ENCODE results near the gene PRIMA1.

The PRIMA1 gene

GRCh38 chr14:93708800-93709199 is 79.5 kb downstream of the PRIMA1 start:
- DNase-seq, result no peak

DNA sequence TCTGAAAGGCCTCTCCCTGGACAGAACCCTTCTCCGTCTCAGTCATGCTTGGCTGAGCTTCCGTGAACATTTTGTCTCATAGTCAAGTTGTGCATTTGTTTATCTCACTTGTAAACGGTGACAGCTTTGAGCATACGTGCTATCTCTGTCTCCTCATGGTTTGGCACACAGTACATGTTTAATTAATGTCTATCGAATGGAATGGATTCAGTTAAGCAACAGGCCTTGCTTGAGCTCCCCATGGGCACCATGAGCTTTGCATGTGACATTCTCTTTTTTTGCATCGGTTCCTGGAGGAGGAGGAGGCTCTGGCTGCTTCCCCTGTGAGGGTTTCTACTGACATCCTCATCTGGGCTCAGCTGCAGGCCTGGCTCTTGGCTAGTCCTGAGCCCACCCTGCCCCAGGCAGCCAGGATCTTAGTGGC is 80.0 kb downstream of the PRIMA1 start:
- no peak for DNase-seq

- DNase-seq, result no peak
Measured at GRCh38 chr14:93707475-93707874, 80.8 kb downstream of the PRIMA1 start.

- DNase-seq, result no peak
Measured at GRCh38 chr14:93706360-93706955, 81.8 kb downstream of the PRIMA1 start.

GRCh38 chr14:93705513-93706156 is 82.7 kb downstream of the PRIMA1 start:
- DNase-seq, result no peak

DNA sequence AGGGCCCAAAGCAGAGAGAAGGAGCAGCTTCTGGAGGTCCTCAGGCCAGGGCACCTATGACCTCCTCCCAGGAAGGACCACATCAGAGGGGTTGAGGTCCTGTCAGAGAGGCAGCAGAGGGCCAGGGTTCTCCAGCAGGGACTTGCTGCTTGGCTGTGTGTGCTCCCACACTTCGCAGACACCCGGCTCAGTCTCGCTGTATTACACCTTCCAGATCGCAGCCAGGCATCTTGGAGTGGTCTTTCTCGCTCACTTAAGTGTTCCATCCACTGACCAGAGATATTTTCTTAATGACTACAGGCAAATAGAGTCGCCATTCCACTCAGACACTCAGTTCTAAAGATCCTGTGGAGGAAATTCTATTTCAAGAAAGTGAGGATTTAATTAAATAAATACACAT is 84.3 kb downstream of the PRIMA1 start:
- no peak for DNase-seq

DNA sequence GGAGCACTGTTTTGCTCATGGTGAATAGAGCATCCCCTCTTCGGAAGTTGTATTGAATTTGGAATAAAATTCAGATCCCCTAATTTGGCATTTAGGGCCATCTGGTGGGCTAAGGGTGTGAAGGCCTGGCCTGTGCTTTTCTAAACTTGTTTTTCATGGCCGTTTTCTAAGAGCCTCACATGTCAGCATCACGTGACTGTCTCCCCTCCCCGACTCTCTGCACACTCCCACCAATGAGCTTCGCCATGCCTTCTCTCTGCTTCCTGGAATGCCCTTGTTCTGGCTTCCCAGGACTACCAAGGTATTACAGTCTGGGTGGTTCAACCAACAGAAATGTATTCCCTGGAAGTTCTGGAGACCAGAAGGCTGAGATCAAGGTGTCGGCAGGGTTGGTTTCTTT is 85.3 kb downstream of the PRIMA1 start:
- no peak for DNase-seq

GRCh38 chr14:93701562-93701961 is 86.7 kb downstream of the PRIMA1 start:
- DNase-seq, result no peak

- no peak for DNase-seq
Measured at GRCh38 chr14:93700928-93701327, 87.4 kb downstream of the PRIMA1 start.

DNA sequence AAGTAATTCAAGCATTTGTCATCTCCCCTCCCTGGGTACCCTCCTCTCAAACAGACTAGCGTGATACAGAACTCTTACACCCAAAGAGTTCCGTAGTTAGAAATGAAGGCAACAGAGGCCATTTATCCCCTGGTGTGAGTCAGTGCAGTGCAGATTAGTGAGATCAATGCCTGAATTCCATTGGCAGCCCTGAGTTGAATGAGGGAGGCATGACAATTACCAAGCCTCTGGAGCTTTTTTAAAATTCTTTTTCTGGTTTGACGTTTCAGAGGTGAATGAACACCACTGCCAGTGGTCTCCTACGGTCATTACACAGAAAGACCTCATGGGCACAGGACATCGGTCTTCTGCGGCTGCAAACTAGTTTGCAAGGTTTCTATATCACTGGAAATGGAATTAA is 94.4 kb downstream of the PRIMA1 start:
- no peak for DNase-seq

GRCh38 chr14:93691042-93691780 is 97.1 kb downstream of the PRIMA1 start:
- no peak for DNase-seq

- no peak for DNase-seq
Measured at GRCh38 chr14:93690146-93690545, 98.1 kb downstream of the PRIMA1 start.

- no peak for DNase-seq
Measured at GRCh38 chr14:93688820-93689219, 99.5 kb downstream of the PRIMA1 start.

GRCh38 chr14:93688239-93688666 is 100.0 kb downstream of the PRIMA1 start:
- DNase-seq, result no peak

GRCh38 chr14:93686268-93686667 is 102.0 kb downstream of the PRIMA1 start:
- no peak for DNase-seq

DNA sequence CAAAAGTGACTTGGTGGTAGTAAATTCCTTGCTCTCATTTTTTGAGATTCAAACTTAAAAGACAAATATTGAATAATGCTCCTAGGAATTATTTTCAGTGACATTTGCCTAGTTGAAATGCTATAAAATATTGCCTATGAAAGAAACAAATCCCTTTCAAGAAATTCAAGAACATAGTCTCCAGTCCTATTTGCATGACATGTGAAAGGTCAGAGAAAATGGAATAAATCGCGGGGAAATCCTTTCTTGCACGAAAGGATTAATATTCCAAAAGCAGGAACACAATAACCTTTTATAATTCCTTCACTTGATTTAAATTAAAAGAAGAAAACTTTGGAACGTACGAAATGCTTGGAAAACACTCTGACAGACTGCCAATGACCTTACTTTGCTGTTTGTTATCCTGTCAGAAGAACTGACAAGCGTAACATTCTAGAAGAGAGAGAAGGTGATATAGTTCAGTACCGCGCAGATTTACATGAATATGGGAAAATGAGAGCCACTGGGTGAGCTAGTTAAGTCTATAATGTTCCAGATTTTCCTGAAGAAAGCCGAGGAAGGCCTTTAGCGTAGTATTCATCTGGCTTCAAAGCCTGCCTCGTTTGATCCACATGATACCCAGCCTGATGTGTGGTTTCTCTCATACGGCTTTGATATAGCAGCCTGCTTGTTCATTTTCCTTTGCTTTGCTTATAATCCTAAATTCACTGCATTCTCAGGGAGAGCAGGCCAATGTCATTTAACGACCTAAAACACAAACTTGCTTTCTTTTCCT is 103.0 kb downstream of the PRIMA1 start:
- no peak for DNase-seq

- DNase-seq, result no peak
Measured at GRCh38 chr14:93683226-93683625, 105.1 kb downstream of the PRIMA1 start.

GRCh38 chr14:93682459-93682858 is 105.8 kb downstream of the PRIMA1 start:
- no peak for DNase-seq

DNA sequence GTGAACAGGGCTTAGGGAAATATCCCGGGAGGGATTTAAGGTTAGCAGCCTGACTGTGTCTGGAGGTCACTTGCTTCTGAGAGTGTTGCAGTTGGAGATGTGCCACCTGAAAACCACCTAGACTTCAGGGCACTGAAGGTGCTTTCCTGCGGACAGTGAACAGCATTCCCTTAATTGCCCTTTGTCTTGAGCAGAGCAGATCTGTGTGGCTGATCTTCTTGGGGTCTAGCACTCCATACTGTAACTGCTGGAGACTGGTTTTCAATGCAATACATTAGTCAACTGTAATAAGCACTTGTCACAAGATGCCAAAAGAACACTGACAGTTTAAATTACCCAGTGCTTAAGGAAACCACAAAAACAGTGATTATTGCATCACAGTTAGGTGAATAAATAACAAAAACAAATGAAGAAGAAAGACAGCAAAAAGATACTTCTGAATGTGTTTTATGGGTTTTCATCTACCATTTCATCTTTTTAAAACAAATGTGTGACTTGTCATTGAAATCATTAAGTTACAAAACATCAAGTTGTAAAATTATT is 111.8 kb downstream of the PRIMA1 start:
- no peak for DNase-seq

- DNase-seq, result no peak
Measured at GRCh38 chr14:93675651-93676050, 112.6 kb downstream of the PRIMA1 start.

DNA sequence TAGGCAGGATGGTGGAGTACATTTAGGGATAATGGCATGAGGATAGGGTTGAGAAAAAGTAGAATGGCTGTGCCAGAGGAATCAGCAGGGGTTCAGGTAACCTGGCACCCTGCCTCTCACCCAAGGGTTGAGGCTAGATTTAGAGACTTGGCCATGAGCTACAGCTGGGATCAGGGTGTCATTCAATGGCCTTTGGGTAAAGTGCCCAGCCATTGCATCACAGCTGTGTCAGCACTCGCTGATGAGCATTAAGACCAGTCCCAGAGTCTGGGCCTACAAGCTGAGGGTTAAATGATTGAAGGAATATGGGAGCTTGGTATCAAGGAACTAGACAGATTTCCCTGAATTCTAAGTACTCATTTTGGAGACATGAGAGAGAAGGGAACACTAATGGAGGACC is 113.9 kb downstream of the PRIMA1 start:
- no peak for DNase-seq

- DNase-seq, result no peak
Measured at GRCh38 chr14:93669632-93670031, 118.7 kb downstream of the PRIMA1 start.

All from CD4-positive, alpha-beta T cell treated with Interleukin-4 for 1 hour (primary cell).